HCT116 (cell line): ENCODE data around the gene RPS27. TPM values are rescaled to one million over a fixed set of nuclear protein-coding genes. Genes with fewer than 3 reads are reported as not detected.

Experiments used
- ATAC-seq: fragments of 200-7000 bp; cut with Tn5 transposase; 2 replicates; pipeline ENCODE4 v1.9.1; 2020; ENCODE audit warnings: mild to moderate bottlenecking, moderate library complexity
- BruUV-seq: library from RNA; stranded (reverse); fragments of 400-500 nt; replicated peaks from 2 replicates; lab custom pipeline; 2021; lab: Mats Ljungman, UMichigan
- CTCF ChIA-PET: fragments of 300-600 bp; sonication (Branson Sonifier 250); formaldehyde crosslinking; loops from one replicate; lab custom pipeline; 2021; ENCODE audit warnings: antibody characterized with exemption; lab: Charles Lee
- POLR2A ChIA-PET: fragments of 300-600, 350-600 bp; sonication (Branson Sonifier 250); formaldehyde crosslinking; loops from one replicate; lab custom pipeline; 2021; ENCODE audit warnings: antibody characterized with exemption; lab: Charles Lee
- RAD21 ChIA-PET, 2 experiments: fragments of 300-600 bp; sonication (Branson Sonifier 250); formaldehyde crosslinking; loops; one replicate each; lab custom pipeline; 2023; ENCODE audit warnings: low total read pairs in 2 of 2; ENCODE audit not compliant: uncharacterized antibody in 2 of 2, unreplicated experiment in 2 of 2, low non-redundant PET in 1 of 2; lab: Charles Lee
- DNase-seq: peaks from one replicate; pipeline ENCODE4 v3.0.0-alpha.2; 2010; ENCODE audit warnings: low read depth, low spot score
- H2AFZ ChIP-seq: fragments of 200-600 bp; shearing (Covaris generic), sonication (generic); 2 replicates; pipeline ENCODE4 v1.6.1; 2017; ENCODE audit warnings: low read depth, mixed run types, mixed read lengths, antibody characterized with exemption, low read length; ENCODE audit not compliant: poor library complexity, severe bottlenecking
- H3K27ac ChIP-seq: 2 replicates; pipeline ENCODE4 v1.5.1; 2012; ENCODE audit warnings: low read depth, low read length
- H3K27me3 ChIP-seq: fragments of 200-600 bp; sonication (generic); 2 replicates; pipeline ENCODE4 v1.6.1; 2016; ENCODE audit warnings: mixed run types, low read length, mixed read lengths; ENCODE audit not compliant: insufficient read depth
- H3K36me3 ChIP-seq, 2 experiments: fragments of 200-500 bp in 1 of 2; fragments of 200-600 bp in 1 of 2; sonication (Bioruptor generic) in 1 of 2; sonication (generic) in 1 of 2; 2 replicates each; pipeline versions ENCODE4 v1.5.1 to v1.6.1; 2014 to 2016; ENCODE audit warnings: low read length in 2 of 2, inconsistent platforms in 1 of 2, mixed read lengths in 1 of 2, mixed run types in 1 of 2; ENCODE audit not compliant: insufficient read depth in 2 of 2, control insufficient read depth in 1 of 2
- H3K4me1 ChIP-seq, 2 experiments: fragments of 200-600 bp in 1 of 2; sonication (generic) in 1 of 2; 2 replicates each; pipeline versions ENCODE4 v1.5.1 to v1.6.1; 2012 to 2017; ENCODE audit warnings: low read length in 2 of 2, inconsistent platforms in 1 of 2, mild to moderate bottlenecking in 1 of 2, mixed read lengths in 1 of 2, mixed run types in 1 of 2, moderate library complexity in 1 of 2; ENCODE audit not compliant: insufficient read depth in 2 of 2, control insufficient read depth in 1 of 2
- H3K4me2 ChIP-seq: fragments of 200-600 bp; sonication (generic); 2 replicates; pipeline ENCODE4 v1.6.1; 2017; ENCODE audit warnings: mixed run types, low read length, mixed read lengths
- H3K4me3 ChIP-seq, 2 experiments: fragments of 200-600 bp in 1 of 2; sonication (generic) in 1 of 2; replicated peaks in 1 of 2; 2 replicates each; pipeline ENCODE4 v1.5.1; 2011 to 2016; ENCODE audit warnings: low read length in 2 of 2, control low read depth in 1 of 2, low read depth in 1 of 2, mild to moderate bottlenecking in 1 of 2, mixed read lengths in 1 of 2, mixed run types in 1 of 2
- H3K79me2 ChIP-seq: fragments of 200-600 bp; sonication (generic); 2 replicates; pipeline ENCODE4 v1.6.1; 2017; ENCODE audit warnings: mild to moderate bottlenecking, mixed run types, low read length, moderate library complexity, mixed read lengths; ENCODE audit not compliant: insufficient read depth
- H3K9ac ChIP-seq: fragments of 200-600 bp; sonication (generic); 2 replicates; pipeline ENCODE4 v1.6.1; 2016; ENCODE audit warnings: low read length, mixed read lengths
- H3K9me2 ChIP-seq: fragments of 200-600 bp; sonication (generic), shearing (Covaris generic); 2 replicates; pipeline ENCODE4 v1.6.1; 2017; ENCODE audit warnings: mixed run types, mild to moderate bottlenecking, moderate library complexity; ENCODE audit not compliant: insufficient read depth
- H3K9me3 ChIP-seq, 2 experiments: fragments of 200-500 bp in 1 of 2; fragments of 200-600 bp in 1 of 2; sonication (Bioruptor generic) in 1 of 2; sonication (generic) in 1 of 2; 2 replicates each; pipeline ENCODE4 v1.6.1; 2014 to 2017; ENCODE audit warnings: low read length in 2 of 2, mixed read lengths in 2 of 2, inconsistent platforms in 1 of 2, low read depth in 1 of 2, mild to moderate bottlenecking in 1 of 2, mixed run types in 1 of 2, moderate library complexity in 1 of 2; ENCODE audit not compliant: control insufficient read depth in 1 of 2, insufficient read depth in 1 of 2
- H4K20me1 ChIP-seq: fragments of 200-600 bp; sonication (generic), shearing (Covaris generic); 2 replicates; pipeline ENCODE4 v1.6.1; 2017; ENCODE audit warnings: mixed run types, mild to moderate bottlenecking, moderate library complexity; ENCODE audit not compliant: insufficient read depth
- CTCF ChIP-seq, 3 experiments: fragments of 200-600 bp in 1 of 3; sonication (generic) in 1 of 3; IDR thresholded peaks in 2 of 3; conservative IDR thresholded peaks in 1 of 3; 2 replicates each; pipeline ENCODE4 v1.5.1; 2012 to 2017; ENCODE audit warnings: low read depth in 2 of 3, low read length in 2 of 3, antibody characterized with exemption in 1 of 3, borderline replicate concordance in 1 of 3, control low read depth in 1 of 3, mild to moderate bottlenecking in 1 of 3, mixed read lengths in 1 of 3, mixed run types in 1 of 3, moderate library complexity in 1 of 3; ENCODE audit not compliant: insufficient read depth in 1 of 3
- EGR1 ChIP-seq: IDR thresholded peaks from 2 replicates; pipeline ENCODE4 v1.6.1; 2012; ENCODE audit warnings: low read depth
- ELF1 ChIP-seq: IDR thresholded peaks from 2 replicates; pipeline ENCODE4 v1.6.1; 2012; ENCODE audit warnings: low read depth, borderline replicate concordance
- EZH2 ChIP-seq: fragments of 200-600 bp; sonication (generic); IDR thresholded peaks from 2 replicates; pipeline ENCODE4 v1.6.1; 2017; ENCODE audit warnings: antibody characterized with exemption, mixed run types
- EZH2phosphoT487 ChIP-seq: fragments of 200-600 bp; IDR thresholded peaks from 2 replicates; pipeline ENCODE4 v1.6.1; 2018; ENCODE audit warnings: antibody characterized with exemption, borderline replicate concordance
- FOSL1 ChIP-seq: IDR thresholded peaks from 2 replicates; pipeline ENCODE4 v1.6.1; 2012; ENCODE audit warnings: low read depth
- JUND ChIP-seq: IDR thresholded peaks from 2 replicates; pipeline ENCODE4 v1.6.1; 2012
- POLR2A ChIP-seq: IDR thresholded peaks from 2 replicates; pipeline ENCODE4 v1.7.0; 2011; ENCODE audit warnings: borderline replicate concordance; ENCODE audit not compliant: insufficient read depth, insufficient read length; ENCODE audit errors: extremely low read depth
- POLR2AphosphoS5 ChIP-seq: IDR thresholded peaks from 2 replicates; pipeline ENCODE4 v1.6.1; 2011; ENCODE audit warnings: mild to moderate bottlenecking, low read depth, low read length, moderate library complexity
- RAD21 ChIP-seq: IDR thresholded peaks from 2 replicates; pipeline ENCODE4 v1.6.1; 2012; ENCODE audit warnings: low read depth, mild to moderate bottlenecking
- REST ChIP-seq: IDR thresholded peaks from 2 replicates; pipeline ENCODE4 v1.6.1; 2012; ENCODE audit warnings: low read depth
- SIN3A ChIP-seq: IDR thresholded peaks from 2 replicates; pipeline ENCODE4 v1.6.1; 2012; ENCODE audit warnings: low read depth
- SP1 ChIP-seq: IDR thresholded peaks from 2 replicates; pipeline ENCODE4 v1.6.1; 2012; ENCODE audit warnings: low read depth
- SRF ChIP-seq: IDR thresholded peaks from 2 replicates; pipeline ENCODE4 v1.6.1; 2012; ENCODE audit warnings: low read depth
- TCF7L2 ChIP-seq: IDR thresholded peaks from 2 replicates; pipeline ENCODE4 v1.7.0; 2011; ENCODE audit warnings: borderline replicate concordance, inconsistent platforms; ENCODE audit not compliant: insufficient read depth, insufficient read length; ENCODE audit errors: extremely low read depth
- YY1 ChIP-seq: IDR thresholded peaks from 2 replicates; pipeline ENCODE4 v1.6.1; 2011; ENCODE audit warnings: low read length, low read depth, moderate library complexity, mild to moderate bottlenecking; ENCODE audit not compliant: insufficient replicate concordance; ENCODE audit errors: extremely low read depth
- ZBTB33 ChIP-seq: IDR thresholded peaks from 2 replicates; pipeline ENCODE4 v1.6.1; 2011; ENCODE audit warnings: mild to moderate bottlenecking, low read length, moderate library complexity; ENCODE audit not compliant: insufficient replicate concordance; ENCODE audit errors: extremely low read depth
- ZNF274 ChIP-seq: fragments of 200-500 bp; sonication (Bioruptor generic); IDR thresholded peaks from 2 replicates; pipeline ENCODE4 v1.6.1; 2014; ENCODE audit warnings: mild to moderate bottlenecking, low read depth, low read length, inconsistent platforms
- intact Hi-C: fragments of 100-400 bp; cut with micrococcal nuclease; formaldehyde crosslinking; loops from 2 replicates; pipeline ENCODE4 v1.10.0; 2022
- total RNA-seq: library from RNA; stranded (reverse); gene quantifications from one replicate; pipeline ENCODE4 v1.2.1, GENCODE V29; 2021; ENCODE audit not compliant: unreplicated experiment
- TF ChIP-seq, protein P1 (sequence below): IDR thresholded peaks from 2 replicates; pipeline ENCODE4 v1.6.1; 2012

The RPS27 gene
- total RNA-seq, 1 experiment from 2014 or later: 1,905 TPM

- ChIA-PET POLR2A (interaction anchor here (1.2 to 3.2 kb wide), 13 partner anchors 8 to 458 kb away, joined by 3 to 24 read pairs (median 8); partner anchors contain the start of genes CREB3L4, GATAD2B, ILF2 and S100A16), RAD21 (no interaction called here), CTCF (interaction anchor here (1.3 kb wide), 1 partner anchor 14 kb away, joined by 3 read pairs; the partner anchor contains the start of gene JTB)
- no peaks in the 10 kb centered on the region for H3K27me3 ChIP-seq
- no peaks in the 10 kb centered on the region for H3K9me3 ChIP-seq
- peaks cover 7 to 34% of the 10 kb centered on the region in 2 experiments for H3K4me1 ChIP-seq
- no peak for DNase-seq
- intact Hi-C loops: no loop called here
- peaks cover 24% of the 10 kb centered on the region for H3K79me2 ChIP-seq
- H2AFZ ChIP-seq: no peak overlapping the region
- peak overlapping the region; percentile 89 to 96 for H3K4me3 ChIP-seq
- peaks cover 15 to 31% of the 10 kb centered on the region in 2 experiments for H3K36me3 ChIP-seq
- peak overlapping the region; percentile 75 for H3K4me2 ChIP-seq
- peak overlapping the region; percentile 80 for H3K27ac ChIP-seq
- TF ChIP-seq POLR2A: no peak
- no peak for TF ChIP-seq CTCF (IDR thresholded peaks at IDR 0.05 in 2 of 3, conservative IDR thresholded peaks at IDR 0.05 in 1 of 3; ENCODE audit: borderline replicate concordance in 1 of 3, insufficient read depth in 1 of 3, low read depth in 2 of 3, low read length in 2 of 3)
- no peak for TF ChIP-seq RAD21
- TF ChIP-seq EGR1: no peak
- TF ChIP-seq TCF7L2: no peak
- no peak for TF ChIP-seq ZBTB33
- no peak for TF ChIP-seq FOSL1
- no peak for TF ChIP-seq YY1
- TF ChIP-seq REST: no peak
- TF ChIP-seq POLR2AphosphoS5: no peak
- no peak for TF ChIP-seq ELF1
- TF ChIP-seq ZNF274: no peak
- TF ChIP-seq EZH2phosphoT487: no peak
- no peak for TF ChIP-seq SRF
- no peak for TF ChIP-seq EZH2
- no peak for TF ChIP-seq SIN3A
- TF ChIP-seq, protein P1, sequence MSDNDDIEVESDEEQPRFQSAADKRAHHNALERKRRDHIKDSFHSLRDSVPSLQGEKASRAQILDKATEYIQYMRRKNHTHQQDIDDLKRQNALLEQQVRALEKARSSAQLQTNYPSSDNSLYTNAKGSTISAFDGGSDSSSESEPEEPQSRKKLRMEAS: no peak
- no peak for TF ChIP-seq SP1
- TF ChIP-seq JUND: no peak
- ATAC-seq: no peak
- TSS peak; percentile 82 for BruUV-seq
- peak overlapping the region; percentile 99 for H3K9ac ChIP-seq
- no peaks in the 10 kb centered on the region for H3K9me2 ChIP-seq
- H4K20me1 ChIP-seq: peaks cover 11% of the 10 kb centered on the region; the same call in 1 of the 2 replicates
Observed at GRCh38 chr1:153991151-153991630, 629 bp downstream of the RPS27 start.
